DMS53 treated with DMSO at 0.1 percent for 48 hours (cell line): Measurements from ENCODE around the gene ATR.
"Not testable (repeated sequence)": the region's sequence is repeated elsewhere in the genome, so short reads cannot be mapped to it uniquely, and the experiment has no call there.

Experiments
- DNase-seq: peaks from one replicate; lab custom pipeline; 2025; ENCODE audit not compliant: unreplicated experiment; lab: John Stamatoyannopoulos, UW

Gene ATR

GRCh38 chr3:142578329-142579223 lies at the start of gene ATR:
ATR (minus strand) TSS chr3:142578733; CDS start chr3:142578704, 29 bp downstream.
- DNase-seq: peak; percentile 84

DNA sequence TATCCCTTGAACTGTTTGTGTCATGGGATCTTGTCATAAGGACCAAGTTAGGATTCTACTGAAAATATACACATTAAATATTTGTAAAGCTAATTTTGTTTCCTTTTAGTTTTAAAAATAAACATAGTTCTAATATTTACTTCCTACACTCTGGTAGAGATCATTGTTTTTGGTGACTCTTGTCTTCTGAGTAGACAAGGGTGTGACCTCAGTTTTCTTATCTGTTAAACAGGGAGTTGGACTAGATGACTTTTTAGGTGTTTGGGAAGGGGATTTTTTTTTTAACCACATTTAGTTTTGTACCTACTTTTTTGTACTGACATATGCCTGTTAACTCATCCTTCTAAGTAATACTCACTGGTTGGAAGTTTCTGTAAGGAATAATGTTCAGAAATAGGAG lies 48.4 kb upstream of the ATR start:
- no peak for DNase-seq

GRCh38 chr3:142625153-142625440 lies 46.6 kb upstream of the ATR start:
- no peak for DNase-seq

GRCh38 chr3:142624341-142625152 lies 46.0 kb upstream of the ATR start:
- no peak for DNase-seq

DNA sequence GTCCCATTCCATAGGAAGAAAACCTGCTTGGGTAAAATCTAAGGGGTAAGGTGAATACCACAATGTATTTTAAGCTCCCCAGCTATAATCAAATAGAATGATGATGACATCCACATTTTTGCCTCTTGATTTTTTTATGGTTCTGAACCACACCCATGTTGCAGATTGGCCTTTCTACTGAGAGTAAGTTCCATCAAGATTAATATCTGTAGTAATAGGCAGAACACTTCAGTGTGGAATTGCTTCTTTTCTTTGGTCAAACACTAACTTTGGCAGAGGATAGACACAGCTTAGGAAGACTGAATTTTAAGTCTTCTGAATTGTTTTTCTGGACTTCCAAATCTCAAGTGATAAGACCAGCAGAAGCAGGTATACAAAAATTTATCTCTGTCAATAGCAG lies 44.7 kb upstream of the ATR start:
- no peak for DNase-seq

- no peak for DNase-seq
Observed at GRCh38 chr3:142622405-142622804, 43.9 kb upstream of the ATR start.

- DNase-seq: peak; percentile 96
Observed at GRCh38 chr3:142618917-142619461, 40.5 kb upstream of the ATR start.

GRCh38 chr3:142615171-142615570 lies 36.6 kb upstream of the ATR start:
- DNase-seq: no peak

- DNase-seq: no peak
Observed at GRCh38 chr3:142614059-142614626, 35.6 kb upstream of the ATR start.

- no peak for DNase-seq
Observed at GRCh38 chr3:142613491-142613890, 35.0 kb upstream of the ATR start.

- DNase-seq: no peak
Observed at GRCh38 chr3:142611206-142611605, 32.7 kb upstream of the ATR start.

DNA sequence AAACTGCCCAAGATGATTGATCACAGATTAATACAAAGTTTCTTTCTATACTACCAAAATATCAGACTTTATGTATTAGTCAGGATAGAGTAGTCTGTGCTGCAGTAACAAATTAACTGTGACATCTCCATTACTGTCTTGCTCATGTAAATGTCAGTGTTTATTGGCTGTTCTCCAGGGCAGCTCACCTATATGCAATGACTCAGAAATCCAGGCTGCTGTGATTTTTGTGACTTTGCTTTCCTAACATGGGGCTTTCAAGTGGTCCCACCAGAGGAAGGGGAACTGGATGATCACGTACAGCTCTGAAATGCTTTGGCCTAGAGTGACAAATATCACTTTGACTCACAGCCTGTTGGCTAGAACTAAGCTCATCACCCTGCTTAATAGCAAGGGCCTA lies 30.6 kb upstream of the ATR start:
- DNase-seq: no peak

DNA sequence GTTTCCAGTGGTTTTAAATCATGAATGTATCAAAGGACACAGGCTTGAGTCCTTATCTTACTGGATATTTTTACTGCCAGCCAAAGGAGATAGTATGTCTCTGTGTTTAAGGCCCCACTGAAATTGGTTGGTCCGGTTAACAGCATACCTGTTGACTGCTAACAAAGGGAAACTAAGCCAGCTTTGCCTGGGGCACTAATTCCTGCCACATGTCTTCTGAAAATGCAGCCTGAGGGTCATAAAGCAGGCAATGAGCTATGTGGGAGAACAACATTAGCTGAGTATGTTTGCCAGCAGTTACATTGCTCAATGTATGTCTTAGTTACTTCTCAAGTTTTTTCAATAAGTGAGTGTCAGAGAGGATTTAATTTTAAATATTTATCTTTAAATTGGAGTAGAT lies 30.1 kb upstream of the ATR start:
- no peak for DNase-seq

DNA sequence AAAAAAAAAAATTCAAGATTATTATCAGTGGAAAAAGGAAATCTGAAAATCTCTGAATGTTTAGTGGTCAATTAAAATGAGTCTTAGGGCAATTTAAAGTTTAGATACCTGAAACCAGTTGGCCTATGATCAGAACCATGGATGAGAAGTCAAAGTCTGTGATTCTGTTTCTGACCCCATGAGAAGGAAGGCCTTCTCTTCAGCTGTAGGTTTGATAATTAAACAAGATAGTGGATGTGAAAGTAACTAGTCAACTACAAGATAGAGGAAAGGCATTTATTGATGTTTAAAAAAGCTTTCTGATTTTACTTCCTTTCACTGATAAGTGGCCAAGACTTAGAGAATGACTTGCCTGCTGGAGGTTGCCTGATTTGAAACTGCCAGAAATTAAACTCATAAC lies 26.4 kb upstream of the ATR start:
- DNase-seq: no peak

- DNase-seq: not testable (repeated sequence)
Observed at GRCh38 chr3:142603386-142603705, 24.8 kb upstream of the ATR start.

DNA sequence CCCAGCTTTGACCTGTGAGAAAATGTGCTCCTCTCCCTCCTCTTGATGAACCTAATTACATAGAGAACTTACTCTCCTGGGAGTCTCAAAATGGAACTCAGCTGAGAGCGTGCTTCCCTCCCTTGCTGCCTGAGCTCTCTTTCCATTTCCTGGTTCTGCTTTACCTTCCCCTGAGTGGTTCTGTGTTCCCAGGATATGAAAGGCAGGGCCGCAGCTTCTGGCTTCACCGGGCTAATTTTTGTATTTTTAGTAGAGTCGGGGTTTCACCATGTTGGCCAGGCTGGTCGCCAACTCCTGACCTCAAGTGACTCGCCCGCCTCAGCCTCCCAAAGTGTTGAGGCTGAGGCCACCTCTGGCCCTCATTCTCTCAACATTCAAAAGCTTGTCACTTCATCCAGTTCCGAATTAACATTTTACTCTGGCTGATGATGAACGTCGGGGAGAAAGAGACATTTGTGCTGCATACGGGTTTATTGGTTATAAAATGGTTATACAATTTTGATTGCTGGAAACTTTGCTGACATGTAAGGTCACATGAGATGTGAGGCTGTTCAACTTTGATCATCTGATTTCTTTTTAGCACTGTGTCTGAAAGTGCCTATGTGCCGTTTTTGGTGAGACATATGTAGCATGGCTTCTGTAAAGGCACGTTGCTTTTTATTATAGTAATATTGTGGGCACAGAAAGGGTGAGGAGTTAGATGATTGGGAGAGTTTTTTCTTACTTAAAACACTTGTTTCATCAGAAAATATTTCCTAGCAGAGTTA lies 24.3 kb upstream of the ATR start:
- no peak for DNase-seq

DNA sequence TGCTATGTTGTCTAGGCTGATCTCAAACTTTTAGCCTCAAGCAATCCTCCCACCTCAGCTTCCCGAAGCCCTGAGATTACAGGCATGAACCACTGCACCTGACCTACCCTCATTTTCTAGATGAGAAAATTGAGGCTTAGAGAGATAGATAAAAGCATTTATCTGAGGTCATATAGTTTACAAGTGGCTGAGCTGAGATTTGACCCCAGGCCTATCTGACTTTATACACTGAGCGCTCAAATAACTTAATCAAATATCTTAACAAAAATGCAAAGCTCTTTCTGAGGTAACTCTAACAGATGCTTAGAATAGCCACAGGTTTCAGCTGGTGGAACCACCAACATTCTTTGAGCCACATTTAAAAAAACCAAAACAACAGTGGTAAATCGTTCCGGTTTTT lies 23.2 kb upstream of the ATR start:
- no peak for DNase-seq

DNA sequence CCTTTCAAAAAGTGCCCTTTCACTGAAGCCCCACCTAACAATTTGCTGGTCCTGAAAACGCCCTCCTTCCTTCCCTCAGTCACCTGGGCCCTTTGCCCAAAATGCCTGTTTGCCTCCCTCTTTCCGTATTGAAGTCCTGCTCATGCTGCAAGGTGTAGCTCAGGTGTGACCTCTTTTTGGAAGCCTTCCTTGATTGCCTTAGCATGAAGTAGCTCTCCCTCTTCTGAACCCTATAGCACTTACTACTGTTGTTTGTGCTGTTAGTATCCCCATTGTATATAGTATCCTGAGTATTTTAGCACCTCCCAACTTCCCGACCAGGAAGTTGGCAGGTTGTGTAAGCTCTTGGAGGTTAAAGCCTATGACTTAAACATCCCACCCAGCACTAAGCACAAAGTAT lies 19.4 kb upstream of the ATR start:
- no peak for DNase-seq

DNA sequence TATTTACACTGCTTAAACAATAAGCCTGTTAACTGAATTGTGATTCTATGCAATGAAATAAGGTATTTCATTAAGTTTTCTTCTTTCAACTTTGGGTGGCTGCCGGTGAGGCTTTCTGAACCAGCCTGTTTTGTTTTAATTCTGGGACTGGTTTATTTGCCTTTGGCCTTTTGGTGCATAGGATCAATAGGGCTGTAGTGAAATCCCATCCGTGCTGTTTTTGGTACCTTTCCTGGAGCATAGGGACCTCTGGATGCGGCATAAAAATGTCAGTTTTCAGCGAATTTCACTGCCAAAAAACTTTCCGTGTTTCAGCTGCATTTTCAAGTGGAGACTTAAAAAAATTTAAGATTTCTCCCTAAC lies 18.2 kb upstream of the ATR start:
- DNase-seq: peak; percentile 39

GRCh38 chr3:142595951-142596725 lies 17.6 kb upstream of the ATR start, which contains the start of gene PLS1:
PLS1 (plus strand) TSS chr3:142596393; CDS start chr3:142664238, 67,845 bp downstream.
- peak; percentile 79 for DNase-seq
